HG03066 (cell line): ENCODE measurements around the gene CEP97.
"Not testable (repeated sequence)": the region's sequence is repeated elsewhere in the genome, so short reads cannot be mapped to it uniquely, and the experiment has no call there.

Experiments used
- ATAC-seq: cut with Tn5 transposase; IDR thresholded peaks from one replicate; pipeline ENCODE4 v1.9.1; 2021; ENCODE audit warnings: low read depth; ENCODE audit not compliant: unreplicated experiment

CEP97 gene

GRCh38 chr3:101758224-101758623, 33.8 kb downstream of the CEP97 start:
- ATAC-seq, result no peak

GRCh38 chr3:101762041-101762646, 37.7 kb downstream of the CEP97 start:
- no peak for ATAC-seq

DNA sequence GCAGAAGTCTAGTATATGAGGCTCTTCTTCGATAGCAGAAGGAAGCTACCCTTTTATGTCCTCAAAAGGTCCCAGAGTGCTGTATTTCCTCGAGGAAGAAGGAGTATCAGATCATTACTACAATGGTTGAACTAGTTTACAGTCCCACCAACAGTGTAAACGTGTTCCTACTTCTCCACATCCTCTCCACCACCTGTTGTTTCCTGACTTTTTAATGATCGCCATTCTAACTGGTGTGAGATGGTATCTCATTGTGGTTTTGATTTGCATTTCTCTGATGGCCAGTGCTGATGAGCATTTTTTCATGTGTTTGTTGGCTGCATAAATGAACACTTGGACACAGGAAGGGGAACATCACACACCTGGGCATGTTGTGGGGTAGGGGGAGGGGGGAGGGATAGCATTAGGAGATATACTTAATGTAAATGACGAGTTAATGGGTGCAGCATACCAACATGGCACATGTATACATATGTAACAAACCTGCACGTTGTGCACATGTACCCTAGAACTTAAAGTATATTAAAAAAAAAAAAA, 53.4 kb downstream of the CEP97 start:
- ATAC-seq, result not testable (repeated sequence)

DNA sequence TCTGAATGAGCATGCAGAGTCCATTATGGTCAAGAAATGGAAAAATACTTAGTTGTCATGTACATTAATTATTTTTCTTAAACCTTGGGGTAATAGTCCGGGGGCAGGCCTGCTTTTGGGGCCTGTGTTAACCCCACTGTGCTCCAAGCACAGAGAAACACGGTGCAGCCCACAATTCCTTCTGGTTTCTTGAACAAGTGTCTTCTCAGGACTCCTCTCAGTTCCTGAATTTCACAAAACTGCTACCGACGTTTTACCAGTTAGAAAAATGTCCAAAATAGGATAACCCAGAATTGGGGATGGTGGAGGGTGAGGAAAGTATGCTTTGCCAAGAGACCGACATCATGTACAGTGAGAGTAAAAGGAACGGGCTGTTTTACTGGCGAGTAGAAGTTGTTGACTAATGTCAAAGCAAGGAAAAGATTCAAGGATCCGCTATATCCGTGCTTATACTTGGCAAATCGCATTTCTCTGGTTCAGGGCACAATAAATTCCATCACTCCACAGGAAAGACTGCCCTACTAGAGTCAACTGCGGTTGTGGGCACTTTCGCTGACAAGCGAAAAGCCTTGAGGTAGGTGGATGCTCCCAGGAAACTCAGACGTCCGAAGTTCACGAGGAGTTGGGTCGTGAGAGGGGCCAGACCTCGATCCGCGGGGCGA, 54.1 kb downstream of the CEP97 start:
- no peak for ATAC-seq

DNA sequence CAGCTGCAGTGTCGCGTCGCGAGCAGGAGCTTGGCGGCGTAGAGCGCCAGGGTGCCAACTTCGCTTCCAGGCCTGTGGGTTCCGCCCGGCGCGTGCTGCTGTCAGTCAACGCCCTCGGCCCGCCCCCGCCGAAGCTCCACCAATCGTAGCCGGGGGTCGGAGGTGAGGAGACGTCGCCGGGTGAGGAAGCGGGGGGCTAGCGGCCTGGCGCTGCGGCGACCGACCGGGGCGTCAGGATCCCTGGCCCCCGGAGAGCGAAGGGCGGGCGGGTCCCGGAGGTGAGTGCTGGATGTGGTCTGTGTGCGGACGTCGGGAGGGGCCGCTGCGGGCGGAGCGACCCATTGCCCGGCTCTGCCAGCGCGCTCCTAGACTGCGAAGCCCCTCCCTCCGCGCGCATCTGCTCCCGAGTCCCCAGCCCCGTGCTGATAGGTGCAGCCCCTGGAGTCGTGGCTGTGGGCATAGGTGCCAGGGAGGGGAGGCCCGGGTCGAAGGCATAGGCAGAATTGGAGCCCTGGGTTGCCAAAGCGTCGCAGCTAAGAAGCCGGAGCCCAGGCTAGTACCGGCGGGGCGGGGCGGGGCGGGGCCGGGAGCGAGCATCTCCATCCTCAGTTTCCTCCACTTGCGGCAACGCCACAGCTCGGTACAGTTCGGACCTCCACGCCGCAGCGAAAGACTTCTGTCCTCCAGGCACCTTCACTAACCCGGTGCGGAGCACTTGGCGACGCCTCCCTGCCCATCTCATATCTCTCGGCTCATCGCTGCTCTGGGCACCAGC, 54.8 kb downstream of the CEP97 start, which contains the start of gene NXPE3:
Gene NXPE3 (plus strand): TSS at position 165 of the 775 bp plus-strand sequence. CDS start 6,386 bp downstream, outside the sequence.
- ATAC-seq, result peak; percentile 94

DNA sequence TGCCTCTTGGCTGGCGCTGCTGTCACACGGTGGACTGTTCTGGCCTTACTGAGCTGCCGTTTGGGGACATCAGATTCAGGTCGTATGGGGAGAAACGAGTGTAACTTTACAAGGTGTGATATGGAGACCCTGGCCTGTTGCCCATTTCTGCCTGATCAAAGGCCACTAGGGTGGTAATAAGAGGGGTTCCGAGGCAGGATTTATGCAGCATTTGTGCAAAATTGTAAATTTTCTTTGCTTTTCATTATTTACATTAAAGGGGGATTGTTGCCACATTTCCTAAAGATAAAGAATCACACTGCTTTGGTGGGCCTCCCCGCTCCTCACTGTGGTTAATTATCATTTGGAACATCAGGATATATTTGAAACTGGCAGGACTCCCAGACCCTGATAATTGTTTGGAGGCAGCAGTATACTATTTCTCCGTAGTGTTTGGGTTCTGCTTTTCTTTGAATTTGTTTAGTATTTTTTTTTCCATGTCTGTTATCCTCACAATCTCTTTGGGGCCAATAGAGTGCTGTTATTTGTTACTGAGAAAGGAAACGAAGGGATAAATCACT, 55.5 kb downstream of the CEP97 start:
- no peak for ATAC-seq

DNA sequence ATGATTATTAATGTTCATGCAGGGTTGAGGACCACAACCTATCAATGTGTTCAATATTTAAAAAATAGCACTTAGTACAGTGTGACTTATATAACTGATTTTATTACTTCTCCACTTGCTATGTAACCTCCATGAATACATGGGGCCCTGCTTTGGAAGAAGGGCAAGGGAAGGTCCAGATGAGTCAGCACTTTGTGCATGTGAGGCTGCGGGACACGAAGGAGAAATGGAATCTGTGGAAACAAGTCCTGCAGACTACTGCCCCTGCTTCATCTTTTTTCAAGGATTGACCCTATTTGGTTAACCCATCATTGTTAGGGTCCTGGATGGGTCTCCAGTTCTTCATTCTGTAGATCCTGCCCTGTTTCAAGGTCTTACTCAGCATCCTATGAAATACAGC, 56.2 kb downstream of the CEP97 start:
- no peak for ATAC-seq

- ATAC-seq, result no peak
Measured at GRCh38 chr3:101781166-101781565, 56.8 kb downstream of the CEP97 start.

DNA sequence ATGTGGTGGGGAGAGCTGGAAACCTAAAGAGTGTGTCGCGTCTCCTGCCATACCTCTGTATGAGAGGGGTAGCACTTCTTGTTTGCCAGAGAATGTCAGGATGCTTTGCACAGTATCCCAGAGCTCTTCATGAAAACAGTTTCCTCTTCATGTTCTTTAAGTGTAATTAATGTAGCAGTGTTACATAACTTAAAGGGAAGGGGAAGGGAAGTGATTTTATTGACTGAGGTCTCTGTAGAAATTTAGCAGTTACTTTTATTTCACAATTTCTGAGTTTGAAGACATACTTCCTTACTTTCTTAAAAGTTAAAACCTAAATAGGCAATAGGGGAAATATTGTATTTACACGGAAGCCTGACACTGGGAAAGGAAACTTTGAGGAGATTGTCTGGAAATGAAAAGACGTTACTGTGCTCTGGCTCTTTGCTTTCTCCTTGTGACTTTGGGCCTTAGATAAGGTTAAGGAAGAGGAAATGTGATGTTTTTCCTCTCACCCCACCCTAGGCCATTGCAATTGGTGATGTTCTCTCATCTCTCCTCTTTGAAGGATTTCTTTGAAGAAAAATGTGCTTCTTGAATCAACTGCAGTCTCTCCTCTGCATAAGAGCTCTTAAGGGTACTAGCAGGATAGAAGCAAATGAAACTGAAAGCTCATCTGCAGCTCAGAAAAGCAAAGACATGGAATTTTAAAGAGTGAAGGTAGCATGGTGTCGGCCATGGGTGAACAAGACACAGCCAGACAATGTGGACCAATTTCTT, 60.6 kb downstream of the CEP97 start:
- ATAC-seq, result no peak

DNA sequence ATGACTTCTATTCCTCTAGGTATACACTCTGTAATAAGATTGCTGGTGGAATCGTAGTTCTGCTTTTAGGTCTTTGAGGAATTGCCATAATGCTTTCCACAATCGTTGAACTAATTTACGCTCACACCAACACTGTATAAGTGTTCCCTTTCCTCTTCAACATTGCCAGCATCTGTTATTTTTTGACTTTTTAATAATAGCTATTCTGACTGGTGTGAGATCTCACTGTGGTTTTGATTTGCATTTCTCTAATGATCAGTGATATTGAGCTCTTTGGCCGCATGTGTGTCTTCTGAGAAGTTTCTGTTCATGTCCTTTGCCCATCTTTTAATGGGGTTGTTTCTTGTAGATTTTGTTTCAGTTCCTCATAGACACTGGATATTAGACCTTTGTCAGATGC, 67.4 kb downstream of the CEP97 start:
- peak; percentile 99 for ATAC-seq

- ATAC-seq, result no peak
Measured at GRCh38 chr3:101796077-101796680, 71.8 kb downstream of the CEP97 start.

- no peak for ATAC-seq
Measured at GRCh38 chr3:101801174-101801573, 76.8 kb downstream of the CEP97 start.

GRCh38 chr3:101802179-101802578, 77.8 kb downstream of the CEP97 start:
- ATAC-seq, result no peak

GRCh38 chr3:101803173-101803782, 78.9 kb downstream of the CEP97 start:
- peak; percentile 95 for ATAC-seq

- ATAC-seq, result no peak
Measured at GRCh38 chr3:101803939-101804338, 79.5 kb downstream of the CEP97 start.

DNA sequence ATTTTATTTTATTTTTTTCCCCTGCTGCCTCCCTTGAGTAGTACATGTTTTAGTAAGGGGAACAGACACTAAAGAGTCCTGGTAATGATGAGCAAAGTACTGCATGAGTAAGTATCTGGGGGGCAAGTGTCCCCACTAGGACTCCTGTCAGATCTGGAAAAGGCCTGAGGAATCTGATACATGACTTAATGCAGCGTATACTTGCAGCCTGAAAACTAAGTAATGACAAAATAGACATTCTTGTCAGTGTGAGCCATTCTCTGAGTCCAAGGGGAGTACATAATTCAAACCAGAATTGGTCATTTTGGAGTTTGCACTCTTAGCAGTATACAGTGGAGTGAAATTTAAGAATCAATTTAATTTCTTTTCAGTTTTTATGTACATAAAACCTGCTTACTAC, 82.1 kb downstream of the CEP97 start:
- no peak for ATAC-seq

DNA sequence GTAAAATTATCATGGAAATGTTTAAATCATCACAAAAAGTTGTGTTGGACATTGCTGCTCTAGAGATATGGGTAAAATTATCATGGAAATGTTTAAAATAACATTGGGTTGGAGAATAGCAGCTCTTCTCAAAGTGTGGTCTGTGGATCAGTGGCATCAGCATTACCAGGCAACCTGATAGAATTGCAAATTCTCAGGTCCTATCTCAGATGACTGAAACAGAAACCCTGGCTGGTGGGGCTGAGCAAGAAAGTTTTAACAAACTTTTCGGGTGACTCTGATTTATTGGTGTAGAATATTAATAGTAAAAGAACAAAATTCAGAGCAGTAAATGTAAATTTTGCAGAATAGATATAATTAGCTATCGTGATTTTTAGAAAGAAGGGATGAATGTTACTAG, 83.5 kb downstream of the CEP97 start:
- no peak for ATAC-seq

DNA sequence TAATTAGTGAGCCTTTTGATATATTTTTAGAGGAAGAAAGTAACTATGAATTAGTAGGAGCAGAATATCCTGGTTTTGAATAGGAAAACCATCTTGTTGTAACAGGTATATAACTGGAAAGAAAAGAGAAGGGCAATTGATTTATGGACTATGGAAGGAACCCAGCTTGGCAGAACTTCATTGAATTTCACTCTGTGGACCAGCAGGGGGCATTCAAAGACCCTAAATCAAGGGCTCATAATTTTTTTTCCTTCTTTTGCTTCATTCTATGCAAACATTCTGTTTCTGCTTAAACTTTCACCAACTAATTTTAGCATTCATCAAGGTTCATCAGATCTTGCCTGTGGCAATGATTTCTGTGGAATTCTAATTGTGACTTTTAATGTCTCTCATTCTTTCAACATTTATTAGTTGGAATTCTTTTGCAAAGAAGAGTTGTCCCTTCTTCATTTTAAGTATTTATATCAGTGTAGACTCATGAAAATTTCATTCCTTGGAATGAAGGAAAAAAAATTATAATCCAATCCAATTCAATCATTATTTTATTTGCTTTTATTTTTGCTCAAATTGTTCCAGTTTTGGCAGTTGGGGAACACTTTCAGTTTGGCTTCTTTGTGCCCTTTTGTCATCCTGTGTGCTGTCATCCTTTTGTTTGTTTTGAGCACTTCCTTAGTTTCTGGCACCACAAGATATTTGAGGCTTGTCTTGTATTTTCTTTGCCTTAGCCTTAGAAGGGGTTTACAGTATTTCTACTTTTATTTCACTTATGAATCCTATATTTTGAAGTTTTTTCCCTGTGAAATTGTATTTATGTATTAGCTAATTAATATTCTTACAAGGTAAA, 85.0 kb downstream of the CEP97 start:
- ATAC-seq, result no peak

GRCh38 chr3:101810022-101810418, 85.6 kb downstream of the CEP97 start:
- ATAC-seq, result no peak
